Mesenchymal stem cell (in vitro differentiated cells and primary cell): ENCODE data around the gene ITPR3.

Experiments used
- DNase-seq: peaks from one replicate; pipeline ENCODE4 v3.0.0-alpha.2; 2013
- H2AFZ ChIP-seq: one replicate; pipeline ENCODE4 v1.6.1; 2013; ENCODE audit warnings: low read depth, mild to moderate bottlenecking, control low read depth, inconsistent platforms, low read length, moderate library complexity
- H2AK5ac ChIP-seq: 2 replicates; pipeline ENCODE4 v1.6.1; 2013; ENCODE audit warnings: low read length, moderate library complexity, mild to moderate bottlenecking, inconsistent platforms; ENCODE audit not compliant: severe bottlenecking
- H2BK120ac ChIP-seq: one replicate; pipeline ENCODE4 v1.6.1; 2013; ENCODE audit warnings: low read depth, mild to moderate bottlenecking, inconsistent platforms, low read length, moderate library complexity
- H2BK12ac ChIP-seq, 2 experiments: one replicate each; pipeline ENCODE4 v1.6.1; 2013; ENCODE audit warnings: inconsistent platforms in 2 of 2, low read length in 2 of 2, mild to moderate bottlenecking in 2 of 2, moderate library complexity in 2 of 2, control low read depth in 1 of 2
- H2BK15ac ChIP-seq: one replicate; pipeline ENCODE4 v1.6.1; 2013; ENCODE audit warnings: mild to moderate bottlenecking, low read depth, inconsistent platforms; ENCODE audit not compliant: poor library complexity, severe bottlenecking
- H2BK5ac ChIP-seq: 2 replicates; pipeline ENCODE4 v1.6.1; 2013; ENCODE audit warnings: low read depth, mild to moderate bottlenecking, low read length, control low read depth, inconsistent platforms; ENCODE audit not compliant: poor library complexity, severe bottlenecking
- H3K14ac ChIP-seq, 2 experiments: one replicate each; pipeline ENCODE4 v1.6.1; 2013; ENCODE audit warnings: inconsistent platforms in 2 of 2, low read length in 2 of 2, control low read depth in 1 of 2, mild to moderate bottlenecking in 1 of 2, moderate library complexity in 1 of 2
- H3K18ac ChIP-seq, 2 experiments: one replicate each; pipeline ENCODE4 v1.6.1; 2013; ENCODE audit warnings: inconsistent platforms in 2 of 2, low read length in 2 of 2, control low read depth in 1 of 2, low read depth in 1 of 2, mild to moderate bottlenecking in 1 of 2
- H3K23ac ChIP-seq, 2 experiments: one replicate each; pipeline ENCODE4 v1.6.1; 2013; ENCODE audit warnings: inconsistent platforms in 2 of 2, low read length in 2 of 2, mild to moderate bottlenecking in 2 of 2, moderate library complexity in 2 of 2, control low read depth in 1 of 2
- H3K27ac ChIP-seq: 2 replicates; pipeline ENCODE4 v1.5.1; 2013; ENCODE audit warnings: mild to moderate bottlenecking, moderate library complexity, low read length, control low read depth, inconsistent platforms; ENCODE audit not compliant: poor library complexity, severe bottlenecking
- H3K27me3 ChIP-seq, 2 experiments: 2 replicates each; pipeline versions ENCODE4 v1.6.1 to v1.7.0; 2013; ENCODE audit warnings: low read length in 2 of 2, mild to moderate bottlenecking in 2 of 2, moderate library complexity in 2 of 2, control low read depth in 1 of 2, inconsistent platforms in 1 of 2; ENCODE audit not compliant: control insufficient read depth in 1 of 2, insufficient read depth in 1 of 2
- H3K36me3 ChIP-seq, 2 experiments: 2 replicates each; pipeline versions ENCODE4 v1.6.1 to v1.7.0; 2013; ENCODE audit warnings: low read length in 2 of 2, control low read depth in 1 of 2, inconsistent platforms in 1 of 2, low read depth in 1 of 2, mild to moderate bottlenecking in 1 of 2; ENCODE audit not compliant: insufficient read depth in 2 of 2, control insufficient read depth in 1 of 2
- H3K4ac ChIP-seq, 2 experiments: one replicate each; pipeline ENCODE4 v1.6.1; 2013; ENCODE audit warnings: inconsistent platforms in 2 of 2, low read length in 2 of 2, mild to moderate bottlenecking in 2 of 2, moderate library complexity in 2 of 2, control low read depth in 1 of 2, low read depth in 1 of 2
- H3K4me1 ChIP-seq: 2 replicates; pipeline ENCODE4 v1.6.1; 2013; ENCODE audit warnings: low read depth, low read length, control low read depth; ENCODE audit not compliant: control insufficient read depth, insufficient read depth
- H3K4me2 ChIP-seq: 2 replicates; pipeline ENCODE4 v1.6.1; 2013; ENCODE audit warnings: low read length, mild to moderate bottlenecking, inconsistent platforms; ENCODE audit not compliant: poor library complexity, severe bottlenecking
- H3K4me3 ChIP-seq, 2 experiments: 2 replicates each; pipeline versions ENCODE4 v1.5.1 to v1.7.0; 2013; ENCODE audit warnings: low read length in 2 of 2, mild to moderate bottlenecking in 2 of 2, control low read depth in 1 of 2, low read depth in 1 of 2; ENCODE audit not compliant: insufficient read depth in 1 of 2
- H3K79me1 ChIP-seq: replicated peaks from 2 replicates; pipeline ENCODE4 v1.6.1; 2013; ENCODE audit warnings: mild to moderate bottlenecking, control low read depth, low read length, inconsistent platforms; ENCODE audit not compliant: poor library complexity, severe bottlenecking
- H3K9ac ChIP-seq: 2 replicates; pipeline ENCODE4 v1.7.0; 2013; ENCODE audit warnings: mild to moderate bottlenecking, low read length, moderate library complexity
- H3K9me3 ChIP-seq: 2 replicates; pipeline ENCODE4 v1.7.0; 2013; ENCODE audit warnings: mild to moderate bottlenecking, low read length; ENCODE audit not compliant: control insufficient read depth
- H4K8ac ChIP-seq: one replicate; pipeline ENCODE4 v1.6.1; 2013; ENCODE audit warnings: inconsistent platforms, mild to moderate bottlenecking, low read length, moderate library complexity
- H4K91ac ChIP-seq: one replicate; pipeline ENCODE4 v1.6.1; 2013; ENCODE audit warnings: mild to moderate bottlenecking, low read length, inconsistent platforms
- WGBS: methylation state at CpG from one replicate; pipeline ENCODE4 v1.1.7; 2013; ENCODE audit warnings: mixed read lengths; 5-methylcytosine and 5-hydroxymethylcytosine counted together

The ITPR3 gene

GRCh38 chr6:33639559-33639958 is 18.4 kb downstream of the ITPR3 start:
- H3K79me1 ChIP-seq: peaks cover 20% of the 10 kb centered on the region
- H3K18ac ChIP-seq: no peak overlapping the region
- no peak overlapping the region for H2BK120ac ChIP-seq
- H3K9ac ChIP-seq: no peak overlapping the region
- no peak overlapping the region for H3K27ac ChIP-seq
- H3K4me2 ChIP-seq: no peak overlapping the region
- H3K14ac ChIP-seq: no peak overlapping the region
- H2AFZ ChIP-seq: no peak overlapping the region
- no peak overlapping the region for H2AK5ac ChIP-seq
- H4K91ac ChIP-seq: no peak overlapping the region
- H3K4ac ChIP-seq: no peak overlapping the region
- WGBS: 97% methylated on average over 1 of the region's 1 CpG
- no peak overlapping the region for H2BK12ac ChIP-seq
- no peak for DNase-seq
- H3K4me1 ChIP-seq: peaks cover 24% of the 10 kb centered on the region
- peaks cover 31 to 63% of the 10 kb centered on the region in 2 experiments for H3K36me3 ChIP-seq
- no peaks in the 10 kb centered on the region for H3K9me3 ChIP-seq
- no peak overlapping the region for H3K23ac ChIP-seq
- H3K4me3 ChIP-seq: no peak overlapping the region
- H4K8ac ChIP-seq: no peak overlapping the region
- no peak overlapping the region for H2BK15ac ChIP-seq
- H3K27me3 ChIP-seq: no peaks in the 10 kb centered on the region
- H2BK5ac ChIP-seq: no peak overlapping the region

DNA sequence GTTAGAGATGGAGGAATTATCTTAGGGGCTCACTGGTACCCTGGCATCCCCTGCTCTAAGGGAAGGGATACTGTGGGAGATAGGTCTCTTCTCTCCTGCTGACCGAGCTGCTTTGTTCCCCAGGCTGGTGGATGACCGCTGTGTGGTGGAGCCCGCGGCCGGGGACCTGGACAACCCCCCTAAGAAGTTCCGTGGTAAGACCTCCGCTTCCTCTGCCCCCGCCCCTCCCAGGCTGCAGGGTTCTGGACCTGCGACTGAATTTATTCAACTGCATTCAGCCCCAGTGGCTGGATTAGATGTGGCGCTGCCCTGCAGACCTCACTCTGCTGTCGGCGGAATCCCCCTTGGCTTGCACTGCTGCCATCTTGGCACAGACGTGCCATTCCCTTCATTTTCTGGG is 19.2 kb downstream of the ITPR3 start:
- Histone ChIP-seq H4K91ac (no peak overlapping the region), H2AK5ac (no peak overlapping the region), H3K4me2 (no peak overlapping the region), H3K4me3 (no peak overlapping the region), H3K36me3 (peaks cover 31 to 58% of the 10 kb centered on the region in 2 experiments), H2BK120ac (no peak overlapping the region), H3K9ac (no peak overlapping the region), H3K14ac (no peak overlapping the region), H2BK15ac (no peak overlapping the region), H3K18ac (no peak overlapping the region), H3K27ac (no peak overlapping the region), H2BK12ac (no peak overlapping the region), H2BK5ac (no peak overlapping the region), H3K4ac (no peak overlapping the region), H2AFZ (no peak overlapping the region), H3K23ac (no peak overlapping the region), H3K27me3 (no peaks in the 10 kb centered on the region), H3K79me1 (peaks cover 21% of the 10 kb centered on the region), H3K9me3 (no peaks in the 10 kb centered on the region), H3K4me1 (peaks cover 21% of the 10 kb centered on the region), H4K8ac (no peak overlapping the region)
- WGBS: 92% methylated on average over 13 of the region's 13 CpGs
- DNase-seq: no peak

GRCh38 chr6:33641144-33641543 is 20.0 kb downstream of the ITPR3 start:
- no peak overlapping the region for H3K4me3 ChIP-seq
- no peak overlapping the region for H2AFZ ChIP-seq
- WGBS: 89% methylated on average over 8 of the region's 15 CpGs
- H3K4me1 ChIP-seq: peaks cover 21% of the 10 kb centered on the region
- no peak overlapping the region for H3K14ac ChIP-seq
- no peak overlapping the region for H3K18ac ChIP-seq
- H2AK5ac ChIP-seq: no peak overlapping the region
- H3K9ac ChIP-seq: no peak overlapping the region
- H2BK12ac ChIP-seq: no peak overlapping the region
- H3K4me2 ChIP-seq: no peak overlapping the region
- H3K9me3 ChIP-seq: no peaks in the 10 kb centered on the region
- no peak overlapping the region for H2BK5ac ChIP-seq
- H3K4ac ChIP-seq: no peak overlapping the region
- peaks cover 31 to 56% of the 10 kb centered on the region in 2 experiments for H3K36me3 ChIP-seq
- H3K27me3 ChIP-seq: no peaks in the 10 kb centered on the region
- H3K23ac ChIP-seq: no peak overlapping the region
- no peak overlapping the region for H4K8ac ChIP-seq
- DNase-seq: no peak
- H3K79me1 ChIP-seq: peaks cover 23% of the 10 kb centered on the region
- H2BK15ac ChIP-seq: no peak overlapping the region
- H3K27ac ChIP-seq: no peak overlapping the region
- no peak overlapping the region for H2BK120ac ChIP-seq
- H4K91ac ChIP-seq: no peak overlapping the region

DNA sequence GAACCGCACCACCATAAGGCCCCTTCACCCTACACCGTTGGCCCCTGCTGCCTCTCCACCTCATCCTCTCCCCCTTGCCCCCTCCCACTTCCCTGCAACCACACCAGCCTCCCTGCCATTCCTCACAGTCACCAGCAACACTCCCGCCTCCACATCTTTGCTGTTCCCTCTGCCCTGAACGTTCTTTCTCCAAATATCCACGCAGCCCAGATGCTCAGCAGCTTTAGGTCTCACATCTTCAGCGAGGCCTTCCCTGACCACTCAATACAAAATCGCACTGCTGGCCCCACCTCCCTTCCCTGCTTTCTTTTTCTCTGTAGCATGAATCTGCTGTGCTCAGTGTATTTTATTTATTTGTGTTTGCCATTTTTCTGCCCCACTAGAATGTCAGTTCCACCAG is 20.5 kb downstream of the ITPR3 start:
- Histone ChIP-seq H3K27me3 (no peaks in the 10 kb centered on the region), H3K18ac (no peak overlapping the region), H3K4me3 (no peak overlapping the region), H3K4me1 (peaks cover 19% of the 10 kb centered on the region), H4K91ac (no peak overlapping the region), H4K8ac (no peak overlapping the region), H3K79me1 (peaks cover 21% of the 10 kb centered on the region), H3K36me3 (peaks cover 31 to 58% of the 10 kb centered on the region in 2 experiments), H3K4me2 (no peak overlapping the region), H2AFZ (no peak overlapping the region), H3K9me3 (no peaks in the 10 kb centered on the region), H2BK15ac (no peak overlapping the region), H3K4ac (no peak overlapping the region), H2BK5ac (no peak overlapping the region), H3K14ac (no peak overlapping the region), H2BK120ac (no peak overlapping the region), H3K27ac (no peak overlapping the region), H2BK12ac (no peak overlapping the region), H3K9ac (no peak overlapping the region), H3K23ac (no peak overlapping the region), H2AK5ac (no peak overlapping the region)
- DNase-seq: no peak
- 76% methylated on average over 6 of the region's 7 CpGs for WGBS
